Measurements from ENCODE around the gene IMPDH1. TPM values are rescaled to one million over a fixed set of nuclear protein-coding genes. Genes with fewer than 3 reads are reported as not detected.
A peak's percentile ranks its signal among the peaks of the same experiment; 100 is the strongest.

Gene IMPDH1
- total RNA-seq, 6 donors from 2014 or later, result 47.2 to 107 (median 81.5) TPM

DNA sequence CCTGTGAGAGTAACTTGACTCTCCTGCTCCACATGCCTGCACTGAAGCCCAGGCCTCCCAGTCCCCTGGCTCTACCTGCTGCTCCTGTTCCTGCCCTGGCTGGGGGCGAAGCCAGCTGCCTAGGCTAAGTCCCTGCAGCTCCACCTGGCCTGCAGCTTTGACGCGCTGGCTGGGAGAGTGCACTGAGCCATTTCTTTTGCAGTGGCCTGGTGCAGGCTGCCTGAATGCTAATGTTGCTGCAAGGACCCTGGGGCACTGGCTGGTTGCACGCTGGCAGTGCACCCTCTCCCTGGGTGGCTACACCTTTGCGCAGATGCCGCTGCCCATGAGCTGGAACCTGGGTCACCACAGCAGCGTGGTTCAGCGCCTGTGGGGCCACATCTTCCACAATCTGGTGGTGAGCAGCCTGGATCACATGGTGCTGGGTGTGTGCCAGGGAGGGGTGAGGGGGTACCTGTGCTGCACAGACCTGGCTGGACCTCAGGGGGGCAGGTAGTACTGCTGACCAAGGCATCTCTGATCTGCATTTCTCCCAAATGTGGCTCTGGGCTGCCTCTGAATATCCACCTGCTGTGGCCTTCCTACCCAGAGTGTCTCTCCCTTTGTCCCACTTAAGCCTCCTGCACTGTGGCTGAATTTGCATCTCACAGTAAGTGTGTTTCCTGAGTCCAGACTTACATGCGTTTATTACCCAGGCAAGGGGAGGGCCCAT is 20.0 kb downstream of the IMPDH1 start:
- DNase-seq (peak in 1 of 2 donors; percentile 46), ATAC-seq (ENCODE audit: low FRiP score in 2 of 2) (no peak)
- Histone ChIP-seq H3K27me3 (peaks cover 0 to 2% (median 0%) of the 10 kb centered on the region in 4 donors), H3K36me3 (peaks cover 9 to 34% (median 27%) of the 10 kb centered on the region in 4 donors), H3K4me1 (peaks cover 0 to 7% (median 6%) of the 10 kb centered on the region in 4 donors), H3K4me3 (no peak overlapping the region), H3K9me3 (no peaks in the 10 kb centered on the region), H3K27ac (no peak overlapping the region)
- 79 to 81% methylated on average over 9 of the region's 9 CpGs for WGBS, 2 donors
- TF ChIP-seq EP300 (IDR thresholded peaks at IDR 0.05), result no peak
- no peak for TF ChIP-seq POLR2A (IDR thresholded peaks at IDR 0.05)
- no peak for TF ChIP-seq POLR2AphosphoS5 (IDR thresholded peaks at IDR 0.05)
- TF ChIP-seq, protein P1, sequence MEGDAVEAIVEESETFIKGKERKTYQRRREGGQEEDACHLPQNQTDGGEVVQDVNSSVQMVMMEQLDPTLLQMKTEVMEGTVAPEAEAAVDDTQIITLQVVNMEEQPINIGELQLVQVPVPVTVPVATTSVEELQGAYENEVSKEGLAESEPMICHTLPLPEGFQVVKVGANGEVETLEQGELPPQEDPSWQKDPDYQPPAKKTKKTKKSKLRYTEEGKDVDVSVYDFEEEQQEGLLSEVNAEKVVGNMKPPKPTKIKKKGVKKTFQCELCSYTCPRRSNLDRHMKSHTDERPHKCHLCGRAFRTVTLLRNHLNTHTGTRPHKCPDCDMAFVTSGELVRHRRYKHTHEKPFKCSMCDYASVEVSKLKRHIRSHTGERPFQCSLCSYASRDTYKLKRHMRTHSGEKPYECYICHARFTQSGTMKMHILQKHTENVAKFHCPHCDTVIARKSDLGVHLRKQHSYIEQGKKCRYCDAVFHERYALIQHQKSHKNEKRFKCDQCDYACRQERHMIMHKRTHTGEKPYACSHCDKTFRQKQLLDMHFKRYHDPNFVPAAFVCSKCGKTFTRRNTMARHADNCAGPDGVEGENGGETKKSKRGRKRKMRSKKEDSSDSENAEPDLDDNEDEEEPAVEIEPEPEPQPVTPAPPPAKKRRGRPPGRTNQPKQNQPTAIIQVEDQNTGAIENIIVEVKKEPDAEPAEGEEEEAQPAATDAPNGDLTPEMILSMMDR (IDR thresholded peaks at IDR 0.05), result no peak

DNA sequence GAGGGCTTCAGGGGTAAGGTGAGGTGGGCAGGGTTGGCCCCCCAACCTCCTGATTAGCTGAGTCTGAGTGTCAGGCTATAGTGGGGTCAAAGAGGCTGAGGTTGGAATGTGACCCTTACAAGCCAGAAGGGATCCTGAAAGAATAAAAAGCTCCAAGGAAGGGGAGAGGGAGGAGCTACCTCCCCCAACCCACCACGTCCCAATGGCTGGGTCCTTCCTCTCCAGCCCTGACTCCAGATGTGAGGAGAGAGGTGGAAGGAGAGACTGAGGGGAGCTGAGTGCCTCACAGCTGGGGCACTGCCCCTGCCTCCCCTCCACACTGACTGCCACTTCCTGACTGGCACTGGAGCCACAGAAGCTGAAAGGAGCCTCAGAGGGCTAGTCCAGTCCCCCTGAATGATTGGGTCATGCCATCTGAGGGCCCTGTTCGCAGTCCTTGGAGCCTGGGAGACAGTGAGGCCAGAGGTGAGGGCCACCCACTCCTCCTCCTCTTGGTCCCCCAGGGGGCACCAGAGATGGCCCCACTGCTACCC is 20.6 kb downstream of the IMPDH1 start:
- Histone ChIP-seq H3K27ac (no peak overlapping the region), H3K4me3 (no peak overlapping the region), H3K27me3 (peaks cover 0 to 2% (median 0%) of the 10 kb centered on the region in 4 donors), H3K9me3 (no peaks in the 10 kb centered on the region), H3K36me3 (peaks cover 7 to 28% (median 20%) of the 10 kb centered on the region in 4 donors), H3K4me1 (peaks cover 0 to 7% (median 6%) of the 10 kb centered on the region in 4 donors)
- DNase-seq (no peak), ATAC-seq (ENCODE audit: low FRiP score in 2 of 2) (no peak)
- TF ChIP-seq, protein P1 (IDR thresholded peaks at IDR 0.05), result no peak
- no peak for TF ChIP-seq POLR2AphosphoS5 (IDR thresholded peaks at IDR 0.05)
- TF ChIP-seq POLR2A (IDR thresholded peaks at IDR 0.05), result no peak
- no peak for TF ChIP-seq EP300 (IDR thresholded peaks at IDR 0.05)
- WGBS, 2 donors, result 18 to 50% methylated on average over 1 of the region's 2 CpGs

DNA sequence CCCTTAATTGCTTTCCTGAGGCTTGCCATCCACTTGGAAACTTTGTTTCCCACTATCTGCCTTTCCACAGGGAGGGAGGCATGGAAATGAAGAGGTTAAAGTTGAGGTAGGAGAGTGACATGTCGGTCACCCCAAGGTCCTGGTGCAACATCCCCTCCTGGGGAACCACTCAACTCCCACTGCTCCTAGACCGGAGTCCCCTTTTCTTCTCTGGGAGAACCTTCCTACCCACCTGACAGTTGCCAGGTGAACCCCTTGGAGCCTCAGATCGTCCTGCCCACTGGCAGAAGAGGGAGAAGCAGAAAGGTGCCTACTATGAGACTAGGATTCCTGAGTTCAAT is 21.7 kb downstream of the IMPDH1 start:
- peaks cover 0 to 7% (median 6%) of the 10 kb centered on the region in 4 donors for H3K4me1 ChIP-seq
- ATAC-seq (ENCODE audit: low FRiP score in 2 of 2) (no peak), DNase-seq (no peak)
- H3K4me3 ChIP-seq, result no peak overlapping the region
- H3K9me3 ChIP-seq, result no peaks in the 10 kb centered on the region
- peaks cover 0 to 2% (median 0%) of the 10 kb centered on the region in 4 donors for H3K27me3 ChIP-seq
- WGBS, 2 donors, result 42 to 61% methylated on average over 2 to 3 of the region's 3 CpGs
- no peak overlapping the region for H3K27ac ChIP-seq
- H3K36me3 ChIP-seq, result peaks cover under 1 to 17% (median 11%) of the 10 kb centered on the region in 4 donors
- TF ChIP-seq POLR2A (IDR thresholded peaks at IDR 0.05) (no peak), POLR2AphosphoS5 (IDR thresholded peaks at IDR 0.05) (no peak), EP300 (IDR thresholded peaks at IDR 0.05) (no peak)
- TF ChIP-seq, protein P1 (IDR thresholded peaks at IDR 0.05), result no peak

DNA sequence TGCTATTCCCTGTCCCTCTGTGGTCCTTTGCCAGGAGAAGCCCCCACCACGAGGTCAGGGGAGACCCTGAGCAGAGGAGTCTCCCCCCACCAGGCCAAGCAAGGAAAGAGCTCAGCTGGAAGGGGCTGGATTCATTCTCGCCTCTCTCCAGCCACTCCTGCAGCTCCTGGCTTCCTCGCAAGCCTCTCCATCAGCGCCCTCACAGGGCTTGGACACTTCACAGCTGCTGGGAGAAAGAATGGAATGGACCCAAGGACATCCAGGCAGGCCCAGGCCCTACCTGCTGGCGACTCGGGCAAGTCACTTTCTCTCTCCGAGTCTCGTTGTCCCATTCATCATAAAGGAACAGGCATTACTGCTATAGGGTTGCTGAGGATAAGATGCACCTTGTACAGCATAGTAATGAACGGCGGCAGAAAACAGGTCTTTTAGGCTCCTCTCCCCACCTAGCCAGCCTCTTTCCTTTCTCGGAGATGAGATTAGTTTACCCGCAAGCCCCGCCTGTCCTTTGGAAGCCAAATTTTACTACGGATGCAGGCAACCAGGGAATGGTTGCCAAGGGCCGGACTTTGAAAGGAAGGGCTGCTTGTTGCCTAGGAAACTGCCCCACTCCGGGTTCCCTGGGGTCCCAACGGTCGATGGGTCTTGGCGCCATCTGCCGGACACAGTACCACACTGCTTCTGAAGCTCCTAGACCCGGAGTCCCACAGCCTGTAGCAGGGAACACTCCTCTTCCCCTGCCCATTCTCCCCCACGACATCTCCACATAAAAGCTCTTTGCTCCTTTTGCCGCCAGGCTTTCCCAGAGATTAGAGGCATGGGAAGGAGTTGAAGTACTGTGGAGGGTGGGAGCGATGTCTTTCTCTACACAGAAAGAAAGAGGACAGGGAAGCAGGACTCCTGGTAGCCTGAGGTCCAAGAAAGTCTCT is 22.3 kb downstream of the IMPDH1 start:
- H3K4me1 ChIP-seq, result peaks cover 0 to 7% (median 6%) of the 10 kb centered on the region in 4 donors
- H3K9me3 ChIP-seq, result no peaks in the 10 kb centered on the region
- H3K27ac ChIP-seq, result no peak overlapping the region
- 29 to 30% methylated on average over 20 to 24 of the region's 24 CpGs for WGBS, 2 donors
- peak; percentile 87 to 96 for ATAC-seq (ENCODE audit: low FRiP score in 2 of 2)
- TF ChIP-seq POLR2A (IDR thresholded peaks at IDR 0.05), result no peak
- TF ChIP-seq, protein P1 (IDR thresholded peaks at IDR 0.05), result peak; percentile 70 to 83 (median 76)
- H3K36me3 ChIP-seq, result peaks cover 0 to 11% (median 5%) of the 10 kb centered on the region in 4 donors
- peak in 1 of 2 donors; percentile 71 for DNase-seq
- H3K4me3 ChIP-seq, result no peak overlapping the region
- peaks cover 0 to 2% (median 0%) of the 10 kb centered on the region in 4 donors for H3K27me3 ChIP-seq

All from upper lobe of left lung (tissue), 6 donors.